Body of pancreas (tissue), 4 donors: ENCODE results near the gene RNU1-1. TPM values are rescaled to one million over a fixed set of nuclear protein-coding genes. Genes with fewer than 3 reads are reported as not detected.
A peak's percentile ranks its signal among the peaks of the same experiment; 100 is the strongest.
"Not testable (repeated sequence)": the region's sequence is repeated elsewhere in the genome, so short reads cannot be mapped to it uniquely, and the experiment has no call there.

Experiments
- ATAC-seq: fragments of 150-250 bp; one replicate; pipeline ENCODE4 v1.9.1; 2016
- DNase-seq, 4 donors: peaks; one replicate each; pipeline ENCODE4 v3.0.0-alpha.2; 2019
- H3K27ac ChIP-seq, 4 donors: fragments of 200-600 bp; sonication (generic); 1 replicate in 3 of 4; 2 replicates in 1 of 4; pipeline versions ENCODE4 v1.5.1 to v1.6.1; 2016 to 2019; ENCODE audit warnings: mild to moderate bottlenecking in 1 of 4, mixed read lengths in 1 of 4, moderate library complexity in 1 of 4
- H3K27me3 ChIP-seq, 2 donors: fragments of 200-600 bp; sonication (generic); one replicate each; pipeline ENCODE4 v1.6.0; 2016; ENCODE audit warnings: mild to moderate bottlenecking in 1 of 2
- H3K36me3 ChIP-seq, 2 donors: fragments of 200-600 bp; sonication (generic); replicated peaks in 1 of 2; 2 replicates each; pipeline ENCODE4 v1.5.1; 2016; ENCODE audit warnings: low read depth in 2 of 2; ENCODE audit not compliant: insufficient read depth in 1 of 2
- H3K4me1 ChIP-seq: fragments of 200-600 bp; sonication (generic); one replicate; pipeline ENCODE4 v1.6.0; 2016
- H3K4me3 ChIP-seq, 2 donors: fragments of 200-600 bp; sonication (generic); 1 replicate in 1 of 2; 2 replicates in 1 of 2; pipeline ENCODE4 v1.5.1; 2016 to 2019
- H3K9me3 ChIP-seq, 3 donors: fragments of 200-600 bp; sonication (generic); 1 replicate in 2 of 3; 2 replicates in 1 of 3; pipeline ENCODE4 v1.5.1; 2016
- WGBS, 2 donors: methylation state at CpG; one replicate each; pipeline ENCODE4 v1.1.5; 2017; 5-methylcytosine and 5-hydroxymethylcytosine counted together
- intact Hi-C: fragments of 100-400 bp; cut with DNase I; formaldehyde crosslinking; loops from one replicate; pipeline ENCODE4 v1.15.1; 2023
- total RNA-seq, 2 donors: library from RNA; depleted of rRNA; stranded (reverse); fragments of >200 nt; gene quantifications; one replicate each; pipeline ENCODE4 v1.1.0, GENCODE V29; 2016

The RNU1-1 gene
- total RNA-seq, 2 donors from 2014 or later: under 0.01 to 15,479 TPM

DNA sequence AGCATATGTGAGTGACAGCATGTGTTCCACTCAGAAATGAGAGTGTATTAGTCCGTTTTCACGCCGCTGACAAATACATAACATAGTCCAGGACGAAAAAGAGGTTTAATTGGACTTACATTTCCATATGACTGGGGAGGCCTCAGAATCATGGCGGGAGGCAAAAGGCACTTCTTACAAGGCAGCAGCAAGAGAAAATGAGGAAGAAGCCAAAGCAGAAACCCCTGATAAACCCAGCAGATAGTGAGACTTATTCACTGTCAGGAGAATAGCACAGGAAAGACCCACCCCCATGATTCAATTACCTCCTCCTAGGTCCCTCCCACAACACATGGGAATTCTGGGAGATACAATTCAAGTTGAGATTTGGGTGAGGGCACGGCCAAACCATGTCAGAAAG, 23.4 kb upstream of the RNU1-1 start:
- 72 to 81% methylated on average over 5 to 6 of the region's 6 CpGs for WGBS, 2 donors
- H3K36me3 ChIP-seq, H3K27me3 ChIP-seq, H3K27ac ChIP-seq, H3K4me3 ChIP-seq, H3K9me3 ChIP-seq, H3K4me1 ChIP-seq, ATAC-seq, DNase-seq, intact Hi-C loops: not testable (repeated sequence)

DNA sequence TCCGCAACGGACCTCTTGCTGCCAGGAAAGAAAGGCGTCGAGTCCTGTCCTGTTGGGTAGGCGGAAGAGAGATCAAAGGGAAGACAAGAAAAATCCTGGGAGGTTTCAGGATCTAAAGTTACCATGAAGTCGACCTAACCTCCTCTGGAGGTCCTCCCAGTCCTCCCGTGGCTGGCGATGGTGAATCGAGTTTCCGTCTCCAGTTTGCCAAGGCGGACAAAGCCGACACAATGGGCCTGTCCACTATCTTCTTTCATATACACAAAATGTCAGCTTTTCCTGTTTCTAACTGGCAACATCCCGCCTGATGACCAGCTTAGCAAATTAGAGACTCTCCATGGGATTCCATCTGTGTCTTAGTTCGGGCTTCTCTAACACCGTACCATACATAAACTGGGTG, 22.7 kb upstream of the RNU1-1 start:
- H3K36me3 ChIP-seq, ATAC-seq, H3K4me3 ChIP-seq, DNase-seq, H3K27me3 ChIP-seq, intact Hi-C loops, H3K27ac ChIP-seq, H3K4me1 ChIP-seq, H3K9me3 ChIP-seq: not testable (repeated sequence)
- WGBS, 2 donors: 89 to 90% methylated on average over 15 of the region's 15 CpGs

GRCh38 chr1:16535898-16536297, 21.8 kb upstream of the RNU1-1 start:
- DNase-seq, H3K4me3 ChIP-seq, H3K27ac ChIP-seq, ATAC-seq, H3K27me3 ChIP-seq, H3K9me3 ChIP-seq, intact Hi-C loops, H3K4me1 ChIP-seq, H3K36me3 ChIP-seq: not testable (repeated sequence)
- 52 to 56% methylated on average over 13 to 22 of the region's 22 CpGs for WGBS, 2 donors

- intact Hi-C loops, H3K36me3 ChIP-seq, H3K4me3 ChIP-seq, H3K4me1 ChIP-seq, H3K27ac ChIP-seq, H3K9me3 ChIP-seq, H3K27me3 ChIP-seq: not testable (repeated sequence)
- DNase-seq: peak in 1 of 4 donors; percentile 15
- WGBS, 2 donors: 38 to 56% methylated on average over 16 to 34 of the region's 34 CpGs
- ATAC-seq: peak; percentile 9
Observed at GRCh38 chr1:16535487-16535886, 21.4 kb upstream of the RNU1-1 start.

DNA sequence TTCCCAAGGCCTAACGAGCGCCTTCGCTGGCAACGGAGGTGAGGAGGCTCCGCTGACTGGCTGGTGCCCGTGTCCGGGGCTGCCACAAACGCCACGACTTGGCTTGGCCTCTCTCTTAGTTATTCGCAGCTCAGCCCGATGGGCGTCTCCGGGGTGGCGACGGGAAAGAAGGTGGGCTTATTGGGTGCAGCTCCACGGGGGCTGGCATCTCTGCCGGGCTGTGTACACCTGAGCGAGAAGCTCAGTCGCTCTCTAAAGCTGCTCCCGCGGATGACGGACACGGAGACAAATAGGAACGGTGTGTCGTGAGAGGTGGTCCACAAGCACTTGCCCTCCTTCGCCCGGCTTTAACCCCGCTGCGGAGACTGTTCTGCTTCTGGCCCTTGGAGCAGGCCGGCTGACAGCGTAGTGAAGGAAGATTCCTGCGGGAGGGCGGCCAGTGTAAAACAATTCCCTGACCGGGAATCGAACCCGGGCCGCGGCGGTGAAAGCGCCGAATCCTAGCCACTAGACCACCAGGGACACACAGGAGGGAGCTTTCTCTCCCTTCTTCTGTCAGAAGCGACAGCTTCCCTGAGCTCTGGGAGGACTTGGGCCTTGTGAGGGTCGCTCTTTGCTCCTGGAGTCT, 20.9 kb upstream of the RNU1-1 start:
- DNase-seq (peak in 2 of 4 donors; percentile 13 to 42), ATAC-seq (peak; percentile 69)
- H3K27ac ChIP-seq, H3K27me3 ChIP-seq, H3K36me3 ChIP-seq, intact Hi-C loops, H3K4me1 ChIP-seq, H3K4me3 ChIP-seq, H3K9me3 ChIP-seq: not testable (repeated sequence)
- WGBS, 2 donors: 26 to 40% methylated on average over 1 to 27 of the region's 43 CpGs

DNA sequence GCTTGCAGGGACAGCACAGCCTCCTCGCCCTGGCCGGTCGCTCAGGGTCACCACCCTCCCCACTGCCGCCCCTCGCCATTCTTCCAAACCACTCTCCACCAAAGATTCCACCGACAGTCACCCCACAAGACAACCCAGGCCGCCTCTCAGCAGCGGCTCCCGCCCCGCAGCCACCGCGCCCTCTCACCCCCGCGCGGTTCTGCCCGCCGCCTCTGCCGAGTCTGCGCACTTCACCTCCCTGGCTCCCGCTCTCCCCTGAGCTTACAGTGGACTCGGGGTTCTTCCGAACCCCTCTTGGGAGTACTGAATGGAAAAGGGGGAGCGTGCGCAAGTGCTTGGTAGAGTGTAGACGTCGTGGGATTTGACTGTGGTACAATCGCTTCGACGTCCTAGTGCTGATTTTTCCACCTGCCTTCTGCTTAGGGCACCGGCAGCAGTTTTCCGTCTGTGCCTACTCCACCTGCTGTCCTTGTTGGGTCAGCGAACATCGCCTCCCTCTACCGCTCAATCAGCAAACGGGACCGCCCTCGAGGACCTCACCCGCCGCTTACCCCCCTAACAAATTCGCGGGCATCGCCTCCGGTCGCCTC, 20.2 kb upstream of the RNU1-1 start:
- H3K27me3 ChIP-seq, intact Hi-C loops, H3K27ac ChIP-seq, H3K9me3 ChIP-seq, H3K4me1 ChIP-seq, H3K4me3 ChIP-seq, H3K36me3 ChIP-seq: not testable (repeated sequence)
- peak; percentile 37 for ATAC-seq
- peak in 2 of 4 donors; percentile 21 to 37 for DNase-seq
- WGBS, 2 donors: 11 to 22% methylated on average over 14 to 40 of the region's 44 CpGs

GRCh38 chr1:16532235-16532991, 18.3 kb upstream of the RNU1-1 start:
- ATAC-seq, H3K9me3 ChIP-seq, H3K27ac ChIP-seq, H3K36me3 ChIP-seq, H3K4me1 ChIP-seq, intact Hi-C loops, H3K27me3 ChIP-seq, H3K4me3 ChIP-seq: not testable (repeated sequence)
- WGBS, 2 donors: 38 to 44% methylated on average over 7 to 31 of the region's 32 CpGs
- peak in 1 of 4 donors; percentile 56 for DNase-seq

GRCh38 chr1:16528338-16528737, 14.3 kb upstream of the RNU1-1 start:
- H3K4me3 ChIP-seq, H3K9me3 ChIP-seq, H3K27me3 ChIP-seq, H3K27ac ChIP-seq, H3K36me3 ChIP-seq, ATAC-seq, intact Hi-C loops, DNase-seq, H3K4me1 ChIP-seq: not testable (repeated sequence)
- WGBS, 2 donors: 81 to 83% methylated on average over 3 of the region's 3 CpGs

DNA sequence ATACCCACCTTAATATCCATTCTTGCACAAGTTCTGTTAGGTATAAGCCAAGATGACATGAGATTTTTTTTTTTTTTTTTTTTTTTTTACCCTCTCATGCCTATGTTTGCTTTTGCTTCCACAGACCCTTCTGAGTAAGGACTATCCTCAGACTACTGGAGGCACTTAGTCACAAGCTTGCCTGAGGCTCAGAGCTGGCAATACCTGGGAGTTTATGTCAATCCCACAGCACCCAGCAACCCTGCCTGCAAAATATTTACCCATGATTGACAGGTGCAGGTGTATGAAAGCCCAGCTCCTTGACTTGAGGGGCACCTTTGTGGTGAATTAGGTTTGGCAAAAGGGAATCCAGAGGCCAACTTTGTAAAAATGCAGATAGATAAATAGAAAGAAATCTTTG, 11.7 kb upstream of the RNU1-1 start:
- ATAC-seq, H3K36me3 ChIP-seq, H3K4me3 ChIP-seq, H3K9me3 ChIP-seq, H3K27me3 ChIP-seq, intact Hi-C loops, H3K4me1 ChIP-seq, H3K27ac ChIP-seq: not testable (repeated sequence)
- peak; percentile 19 to 62 (median 40) for DNase-seq

GRCh38 chr1:16521679-16522078, 7.6 kb upstream of the RNU1-1 start:
- H3K9me3 ChIP-seq, H3K27ac ChIP-seq, DNase-seq, H3K4me3 ChIP-seq, intact Hi-C loops, ATAC-seq, H3K4me1 ChIP-seq, H3K27me3 ChIP-seq, H3K36me3 ChIP-seq: not testable (repeated sequence)
- WGBS, 2 donors: 54 to 62% methylated on average over 5 of the region's 5 CpGs
